Fibroblast of skin of abdomen (primary cell): ENCODE measurements around the gene AHSA1.

ENCODE experiments used
- DNase-seq: peaks from one replicate; pipeline ENCODE4 v3.0.0-alpha.2; 2013

The AHSA1 gene

GRCh38 chr14:77511486-77512162 is 53.7 kb downstream of the AHSA1 start:
- no peak for DNase-seq

GRCh38 chr14:77516126-77516525 is 58.2 kb downstream of the AHSA1 start:
- DNase-seq = no peak
